GM18511 (cell line): ENCODE data around the gene ADAMTS2.

ENCODE experiments used
- ATAC-seq: cut with Tn5 transposase; IDR thresholded peaks from one replicate; pipeline ENCODE4 v1.9.1; 2021; ENCODE audit warnings: mild to moderate bottlenecking, moderate library complexity; ENCODE audit not compliant: unreplicated experiment

Gene ADAMTS2

DNA sequence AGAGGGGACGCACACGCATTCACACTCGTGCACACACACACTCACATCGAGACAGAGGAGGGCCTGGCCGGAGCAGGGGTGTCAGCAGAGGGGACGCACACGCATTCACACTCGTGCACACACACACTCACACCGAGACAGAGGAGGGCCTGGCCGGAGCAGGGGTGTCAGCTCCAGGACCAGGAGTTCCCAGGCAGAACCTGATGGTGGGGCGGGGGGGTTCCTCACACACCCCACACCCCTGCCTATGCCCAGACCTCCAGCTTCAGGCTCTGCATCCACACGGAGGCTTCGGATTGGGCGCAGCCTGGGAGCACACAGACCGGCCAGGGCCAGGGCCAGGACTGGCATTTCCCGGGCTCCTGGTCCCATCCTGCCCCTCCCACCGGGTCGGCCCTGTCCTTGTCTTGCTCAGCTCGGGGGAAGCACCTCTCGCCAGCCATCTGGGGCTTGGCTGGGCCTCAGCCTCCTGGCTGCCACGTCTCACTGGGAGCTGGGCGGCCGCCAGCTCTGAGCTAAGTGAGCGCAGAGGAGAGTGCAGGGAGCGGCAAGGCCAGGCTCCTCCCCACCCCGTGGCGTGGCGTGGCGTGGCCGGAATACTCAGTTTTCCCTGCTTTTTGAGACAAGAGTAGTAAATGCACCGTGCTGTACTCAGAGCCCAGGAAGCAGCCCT is 31.3 kb downstream of the ADAMTS2 start:
- no peak for ATAC-seq

DNA sequence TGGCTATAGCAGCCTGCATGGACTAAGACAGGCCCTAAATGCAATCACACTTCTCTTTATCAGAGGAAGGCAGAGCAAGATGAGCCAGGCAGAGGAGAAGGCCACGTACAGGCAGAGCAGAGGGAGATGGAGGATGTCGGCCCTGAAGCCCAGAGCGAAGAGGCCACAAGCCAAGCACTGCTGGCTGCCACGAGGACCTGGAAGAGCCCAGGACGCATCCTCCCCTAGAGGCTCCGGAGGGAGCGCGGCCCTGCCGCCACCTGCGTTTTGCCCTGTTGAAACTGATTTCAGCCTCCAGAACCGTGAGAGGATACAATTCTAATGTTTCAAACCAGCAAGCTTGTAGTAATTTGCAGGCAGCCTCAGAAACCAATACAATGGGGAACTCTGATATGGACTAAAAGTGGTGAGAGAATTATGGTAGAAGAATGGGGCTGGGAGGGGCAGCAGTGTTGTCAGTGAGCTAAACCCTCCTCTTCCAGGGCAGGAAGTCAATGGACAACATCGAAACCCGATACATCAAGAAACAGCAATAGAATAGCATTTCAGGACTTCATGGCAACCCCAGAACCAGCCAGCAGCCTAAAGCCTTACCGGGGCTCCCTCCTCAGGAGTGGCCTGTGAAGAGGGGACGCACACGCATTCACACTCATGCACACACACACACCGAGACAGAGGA is 32.6 kb downstream of the ADAMTS2 start:
- no peak for ATAC-seq

DNA sequence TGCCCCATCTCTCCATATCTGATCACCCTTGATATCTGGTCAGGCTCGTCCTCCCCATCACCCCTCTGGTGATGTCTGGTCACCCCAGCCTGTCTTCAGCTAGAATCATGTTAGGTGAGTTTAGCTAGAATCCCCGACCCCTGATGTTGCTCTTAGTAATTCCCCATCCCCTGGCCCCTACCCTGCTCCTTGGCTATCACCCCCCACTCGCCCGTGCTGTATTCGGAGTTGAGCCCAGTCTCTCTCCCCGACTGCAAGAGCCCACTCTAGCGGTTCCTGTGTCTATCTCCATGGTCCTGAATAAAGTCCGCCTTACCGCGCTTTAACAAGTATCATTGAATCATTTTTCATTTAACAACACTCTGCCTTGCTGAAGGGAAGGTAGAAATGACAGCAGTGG is 33.7 kb downstream of the ADAMTS2 start:
- no peak for ATAC-seq

DNA sequence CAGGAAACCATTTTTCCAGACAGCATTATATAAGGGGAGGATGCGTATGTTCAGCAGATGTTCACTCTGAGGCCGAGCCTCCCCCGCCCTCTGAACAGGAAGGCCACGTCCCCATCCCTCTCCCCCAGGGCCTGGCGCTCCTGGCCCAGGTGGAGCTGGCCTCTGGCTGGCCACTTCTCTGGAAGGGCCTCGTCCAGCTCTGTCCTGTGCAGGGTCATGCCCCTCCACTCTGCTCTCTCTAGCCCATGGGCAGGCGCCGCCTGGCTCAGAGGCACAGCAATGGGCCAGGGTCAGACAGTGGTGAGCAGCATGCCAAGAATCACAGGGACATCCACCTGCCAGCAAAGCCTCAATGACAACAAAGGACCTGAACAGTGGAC is 34.2 kb downstream of the ADAMTS2 start:
- ATAC-seq: no peak

DNA sequence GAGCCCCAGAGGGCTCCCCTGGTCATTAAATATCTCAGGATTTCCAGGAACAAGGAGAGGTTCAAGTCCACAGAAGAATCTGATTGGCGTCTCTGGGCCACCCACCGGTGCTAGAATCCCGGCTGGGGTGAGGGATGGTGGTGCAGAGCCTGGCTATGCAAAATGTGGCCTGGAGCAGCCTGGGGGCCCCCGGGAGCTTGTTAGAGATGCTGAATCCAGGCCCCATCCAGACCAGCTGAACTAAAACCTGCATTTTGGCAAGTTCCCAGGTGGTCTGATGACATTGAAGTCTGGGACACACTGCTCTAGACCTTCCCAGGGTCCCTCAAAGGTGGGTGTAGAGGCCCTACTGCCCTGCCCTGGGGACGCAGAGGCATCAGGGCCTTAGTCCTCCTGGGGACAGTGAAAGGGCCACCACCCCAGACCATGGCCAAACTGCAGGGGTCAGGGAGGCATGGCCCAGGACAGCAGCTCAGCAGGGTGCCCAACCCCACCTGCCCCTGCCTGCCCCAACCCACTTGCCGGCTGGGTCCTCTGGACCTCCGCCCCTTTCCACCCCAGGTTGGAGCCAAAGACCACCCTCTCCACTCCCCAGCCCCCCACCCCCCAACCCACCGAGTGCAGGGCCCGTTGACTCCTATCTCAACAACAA is 34.7 kb downstream of the ADAMTS2 start:
- no peak for ATAC-seq

- no peak for ATAC-seq
Measured at GRCh38 chr5:179309751-179310320, 35.4 kb downstream of the ADAMTS2 start.

GRCh38 chr5:179309383-179309670 is 35.9 kb downstream of the ADAMTS2 start:
- no peak for ATAC-seq

DNA sequence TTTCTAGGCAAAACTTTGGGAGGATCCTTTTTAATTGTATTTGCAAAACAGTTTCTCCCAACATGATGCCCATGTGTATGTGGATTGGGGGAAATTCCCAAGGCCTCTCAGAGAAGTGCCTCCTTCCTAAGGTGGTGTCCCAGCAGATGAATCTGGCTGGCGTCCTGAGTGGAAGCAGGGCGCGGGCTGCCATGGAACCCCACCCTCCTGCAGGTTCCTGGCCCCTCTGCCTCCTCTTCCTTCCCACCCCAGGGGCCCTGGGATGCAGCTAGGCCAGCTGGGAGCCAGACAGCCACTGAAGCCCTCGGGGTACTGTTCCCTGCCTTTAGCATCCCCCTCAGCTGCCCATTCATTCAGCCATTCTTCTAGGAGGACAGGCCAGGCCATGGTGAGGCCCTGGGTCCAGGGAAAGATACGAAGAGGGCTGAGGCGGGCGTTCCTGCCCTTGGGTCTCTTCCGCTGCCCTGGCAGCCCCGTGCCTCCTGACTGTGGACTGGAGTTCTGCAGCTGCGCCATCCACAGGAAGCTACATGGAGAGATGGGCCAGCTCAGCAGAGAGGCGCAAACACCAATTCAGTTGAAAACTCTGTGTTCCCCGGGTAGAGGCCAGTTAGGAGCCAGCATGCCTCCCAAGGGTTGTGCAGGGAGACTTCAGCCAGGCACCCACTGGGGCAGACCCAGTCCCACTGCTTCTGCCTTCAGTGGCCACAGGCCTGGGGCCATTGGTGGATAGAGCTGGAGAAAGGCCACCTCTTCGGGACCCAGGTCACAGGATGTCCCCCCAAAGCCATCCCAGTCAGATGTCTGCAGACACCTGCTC is 36.5 kb downstream of the ADAMTS2 start:
- no peak for ATAC-seq

DNA sequence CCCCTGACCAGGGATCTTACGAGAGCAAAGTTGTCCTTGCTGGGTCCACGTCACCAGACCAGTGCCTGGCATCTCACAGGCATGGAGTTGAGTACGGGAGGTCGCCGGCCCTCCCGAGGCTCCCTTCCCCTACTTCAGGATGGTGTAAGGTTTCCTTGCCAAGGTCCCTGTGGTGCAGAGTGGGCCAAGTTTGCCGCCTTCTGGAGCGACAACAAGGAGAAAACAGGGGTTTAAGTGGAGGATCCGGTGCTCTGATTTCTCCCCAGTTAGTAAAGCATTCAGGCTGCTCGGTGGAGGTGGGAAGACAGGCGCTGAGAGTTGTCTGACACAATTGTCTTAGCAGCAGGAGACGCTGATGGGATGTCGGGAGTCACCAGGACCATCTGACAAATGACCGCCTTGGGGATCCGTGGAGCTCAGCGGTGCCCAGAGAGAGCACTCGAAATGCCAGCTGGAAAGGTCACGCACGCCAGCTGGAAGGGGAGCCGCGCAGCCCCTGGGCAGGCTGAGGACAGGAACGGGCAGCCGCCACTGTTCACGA is 37.3 kb downstream of the ADAMTS2 start:
- no peak for ATAC-seq

- no peak for ATAC-seq
Measured at GRCh38 chr5:179307013-179307800, 38.1 kb downstream of the ADAMTS2 start.

DNA sequence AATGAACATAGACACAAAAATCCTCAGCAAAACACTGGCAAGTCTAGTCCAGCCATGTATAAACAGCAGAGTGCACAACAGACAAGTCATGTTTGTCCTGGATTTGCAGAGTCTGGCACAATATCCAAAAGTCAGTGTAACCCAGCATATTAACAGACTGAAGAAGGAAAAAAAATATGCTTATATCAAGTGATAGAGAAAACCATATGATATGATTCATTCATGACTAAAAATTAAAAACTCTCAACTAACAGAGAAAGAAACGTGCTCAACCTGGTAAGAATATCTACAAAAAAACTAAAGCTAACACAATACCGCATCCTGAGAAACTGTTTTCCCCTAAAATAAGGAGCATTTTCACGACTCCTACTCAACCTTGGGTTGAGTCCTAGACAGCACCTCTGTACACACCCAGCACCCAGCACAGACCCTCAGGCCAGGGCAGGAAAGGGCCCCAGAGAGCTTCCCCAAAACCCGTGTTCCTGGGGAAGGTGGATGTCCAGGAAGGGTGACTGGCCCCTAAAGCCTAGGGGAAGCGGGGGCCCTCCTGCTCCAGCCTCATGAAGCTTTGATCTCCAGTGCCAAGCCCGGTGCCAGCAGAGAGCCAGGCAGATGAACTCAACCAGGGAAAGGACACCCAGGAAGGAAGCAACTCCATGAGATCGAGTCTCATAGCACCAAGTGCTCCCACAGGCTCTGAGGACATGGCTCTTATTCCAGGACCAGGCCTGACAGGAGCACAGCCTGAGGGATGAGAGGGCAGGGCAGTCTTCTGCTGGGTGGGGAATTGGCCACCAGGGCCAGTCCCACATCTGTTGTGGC is 38.9 kb downstream of the ADAMTS2 start:
- no peak for ATAC-seq

DNA sequence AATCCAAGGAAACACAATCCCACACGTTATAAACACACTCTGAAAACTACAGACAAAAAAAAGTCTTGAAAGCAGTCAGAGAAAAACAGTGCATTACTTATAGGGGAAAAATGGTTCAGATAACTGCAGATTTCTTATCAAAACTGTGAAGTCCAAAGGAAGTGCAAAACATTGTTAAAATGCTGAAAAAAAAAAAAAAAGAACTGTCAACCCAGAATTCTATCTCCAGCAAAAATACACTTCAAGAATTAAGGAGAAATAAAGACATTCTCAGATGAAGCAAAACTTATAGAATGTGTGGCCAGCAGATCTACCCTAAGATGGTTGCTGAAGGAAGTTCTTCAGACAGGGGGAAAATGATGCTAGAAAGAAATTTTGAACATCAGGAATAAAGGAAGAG is 40.4 kb downstream of the ADAMTS2 start:
- no peak for ATAC-seq

DNA sequence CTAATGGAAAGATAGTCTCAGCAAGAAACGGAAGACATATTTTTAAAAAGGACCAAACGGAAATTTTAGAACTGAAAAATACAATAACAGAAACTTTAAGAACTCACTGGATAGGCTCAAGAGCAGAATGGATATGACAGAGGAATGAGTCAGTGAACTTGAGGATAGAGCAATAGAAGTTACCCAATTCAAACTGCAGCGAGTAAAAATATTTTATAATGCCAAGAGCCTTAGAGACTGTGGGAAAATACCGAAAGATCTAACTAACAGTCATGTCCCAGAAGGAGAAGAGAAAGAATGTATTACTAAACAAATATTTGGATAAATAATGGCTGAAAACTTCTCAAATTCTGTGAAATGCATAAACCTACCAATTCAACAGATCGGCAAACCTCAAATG is 40.8 kb downstream of the ADAMTS2 start:
- no peak for ATAC-seq

DNA sequence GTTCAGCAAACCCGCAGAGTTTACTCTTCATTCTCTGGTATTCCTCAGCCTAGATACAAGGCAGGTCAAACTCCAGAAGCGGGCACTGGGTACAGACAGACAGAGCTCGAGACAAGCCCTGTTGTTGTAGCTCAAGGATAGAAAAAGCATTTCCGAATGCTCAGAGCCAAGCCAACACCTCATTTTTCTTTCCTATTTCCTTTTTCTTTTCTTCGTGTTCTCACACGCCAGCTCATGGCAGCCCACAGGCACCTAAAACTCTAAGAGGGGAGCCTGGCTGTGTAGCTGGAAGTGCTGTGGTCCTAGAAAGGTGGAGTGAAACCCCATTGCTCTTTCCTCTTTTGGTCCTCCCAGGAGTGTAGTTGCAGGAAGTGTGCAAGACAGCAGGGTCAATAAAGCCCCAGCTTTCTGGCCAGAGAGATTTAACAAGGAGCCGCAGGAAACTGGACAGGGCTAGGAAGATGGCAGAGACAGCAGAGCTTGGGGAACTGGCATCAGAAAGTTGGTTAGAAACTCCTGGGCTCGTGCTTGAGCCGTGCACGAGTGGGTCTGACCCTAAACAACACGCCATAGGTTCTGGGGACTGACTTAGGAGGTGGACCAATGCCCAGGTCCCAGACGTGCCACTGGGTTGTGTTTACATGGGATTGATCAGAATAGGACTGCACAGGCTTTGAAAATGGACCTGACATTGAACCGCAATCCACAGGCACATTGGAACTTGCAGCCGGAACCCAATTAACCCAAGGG is 41.6 kb downstream of the ADAMTS2 start:
- no peak for ATAC-seq

GRCh38 chr5:179302499-179303185 is 42.6 kb downstream of the ADAMTS2 start:
- ATAC-seq: no peak

- no peak for ATAC-seq
Measured at GRCh38 chr5:179301796-179302195, 43.5 kb downstream of the ADAMTS2 start.

GRCh38 chr5:179301376-179301775 is 43.9 kb downstream of the ADAMTS2 start:
- no peak for ATAC-seq

DNA sequence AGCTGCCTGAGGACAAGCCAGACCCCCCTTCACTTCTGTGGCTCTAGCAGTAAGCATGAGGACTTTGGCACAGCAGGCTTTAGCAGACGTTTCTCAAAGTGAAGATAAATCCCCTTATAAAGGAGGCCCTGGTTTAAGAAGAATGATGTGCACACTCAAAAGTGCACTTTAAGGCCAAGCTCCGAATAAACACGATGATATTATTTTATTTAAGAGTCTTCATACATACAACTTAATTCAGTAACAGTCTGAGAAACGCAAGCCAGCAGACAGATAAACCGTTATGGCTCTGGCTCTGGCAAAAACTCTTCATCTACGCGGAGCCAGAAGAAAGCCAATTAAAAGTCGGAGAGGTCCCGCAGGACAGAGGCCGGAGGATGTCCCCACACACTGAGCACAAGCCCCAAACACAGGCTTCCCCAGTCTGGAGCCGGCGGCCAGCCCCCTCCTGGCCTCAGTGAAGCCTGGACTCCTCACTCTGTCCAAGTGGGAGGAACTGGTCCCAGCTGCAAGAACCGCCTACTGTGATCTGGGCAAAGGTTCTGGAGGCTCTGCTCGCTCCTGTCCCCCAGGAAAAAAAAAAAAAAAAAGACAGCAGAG is 44.6 kb downstream of the ADAMTS2 start:
- ATAC-seq: no peak
